Activated CD8-positive, alpha-beta T cell treated with anti-CD3 and anti-CD28 coated beads, Interleukin-2, amount 10 ng/mL, durations not matched to agents 7 days and 5 days (primary cell): ENCODE data around the gene SEMA4D. TPM values are rescaled to one million over a fixed set of nuclear protein-coding genes. Genes with fewer than 3 reads are reported as not detected.
A peak's percentile ranks its signal among the peaks of the same experiment; 100 is the strongest.
"Not testable (repeated sequence)": the region's sequence is repeated elsewhere in the genome, so short reads cannot be mapped to it uniquely, and the experiment has no call there.

Source experiments
- ATAC-seq: fragments of 150-1000 bp; cut with Tn5 transposase; one replicate; pipeline ENCODE4 v1.10.0; 2021; ENCODE audit warnings: moderate library complexity
- CTCF ChIA-PET: fragments of 350-600 bp; sonication (Branson Sonifier 250); formaldehyde crosslinking; loops from one replicate; lab custom pipeline; 2021; ENCODE audit warnings: antibody characterized with exemption; lab: Charles Lee
- POLR2A ChIA-PET: fragments of 350-600 bp; sonication (Branson Sonifier 250); formaldehyde crosslinking; loops from one replicate; lab custom pipeline; 2021; ENCODE audit warnings: antibody characterized with exemption; lab: Charles Lee
- DNase-seq: peaks from one replicate; pipeline ENCODE4 v3.0.0-alpha.2; 2020
- H3K27ac Mint-ChIP-seq: one replicate; pipeline ENCODE4 v1.8.0; 2021; ENCODE audit warnings: mild to moderate bottlenecking, mixed read lengths
- H3K27me3 Mint-ChIP-seq: one replicate; pipeline ENCODE4 v1.8.0; 2021; ENCODE audit warnings: low read depth, mixed read lengths
- H3K36me3 Mint-ChIP-seq: one replicate; pipeline ENCODE4 v1.8.0; 2021; ENCODE audit warnings: low read depth, mixed read lengths
- H3K4me1 Mint-ChIP-seq: one replicate; pipeline ENCODE4 v1.8.0; 2021; ENCODE audit warnings: low read depth, mixed read lengths
- H3K4me3 Mint-ChIP-seq: one replicate; pipeline ENCODE4 v1.8.0; 2021; ENCODE audit warnings: mild to moderate bottlenecking, mixed read lengths
- H3K9me3 Mint-ChIP-seq: one replicate; pipeline ENCODE4 v1.8.0; 2022; ENCODE audit warnings: mixed read lengths; ENCODE audit not compliant: insufficient read depth
- total RNA-seq, 2 experiments: library from RNA; stranded (reverse); gene quantifications; one replicate each; pipeline ENCODE4 v1.2.3, GENCODE V29; 2021

SEMA4D gene
- total RNA-seq, 2 experiments from 2014 or later, result 314 to 321 TPM

DNA sequence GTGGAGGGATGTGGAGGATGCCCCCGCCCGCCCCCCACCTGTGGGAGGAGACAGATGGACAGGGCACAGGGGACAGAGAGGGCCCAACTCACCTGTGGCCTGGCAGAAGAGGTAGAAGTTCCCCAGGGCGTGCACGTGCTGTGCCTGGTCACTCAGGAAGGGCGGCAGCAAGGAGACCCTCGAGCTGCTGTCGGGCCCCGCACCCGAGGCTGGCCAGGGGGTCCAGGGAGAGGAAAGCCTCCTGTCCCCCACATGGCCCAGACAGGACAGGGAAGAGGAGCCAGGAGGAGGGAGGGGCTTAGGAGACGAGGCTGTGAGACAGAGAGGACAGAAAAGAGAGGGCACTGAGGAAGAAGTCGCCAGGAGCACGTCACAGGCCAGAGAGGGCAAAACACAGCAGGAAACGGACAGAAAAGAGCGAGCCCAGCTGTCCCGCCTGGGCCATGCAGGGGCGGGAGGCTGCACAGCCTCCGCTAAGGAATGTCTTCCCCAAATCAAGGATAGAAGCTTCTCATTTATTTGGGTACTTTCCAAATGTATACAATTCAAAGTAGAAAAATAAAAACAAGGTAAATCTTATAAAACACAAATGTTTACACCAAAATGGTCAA is 121.1 kb downstream of the SEMA4D start:
- Mint-ChIP-seq H3K4me1 (peaks cover 86% of the 10 kb centered on the region), H3K27ac (peak overlapping the region; percentile 53), H3K27me3 (no peaks in the 10 kb centered on the region), H3K9me3 (no peaks in the 10 kb centered on the region), H3K4me3 (no peak overlapping the region), H3K36me3 (peaks cover 59% of the 10 kb centered on the region)
- DNase-seq (no peak), ATAC-seq (no peak)
- POLR2A ChIA-PET, result interaction anchor here (0.6 kb wide), 1 partner anchor 1404 kb away, joined by 3 read pairs; no protein-coding TSS in a partner anchor
- CTCF ChIA-PET, result no interaction called here

GRCh38 chr9:89376286-89376685 is 121.6 kb downstream of the SEMA4D start:
- H3K4me1 Mint-ChIP-seq, result peaks cover 81% of the 10 kb centered on the region
- POLR2A ChIA-PET, result no interaction called here
- ATAC-seq (no peak), DNase-seq (no peak)
- H3K36me3 Mint-ChIP-seq, result peaks cover 53% of the 10 kb centered on the region
- H3K4me3 Mint-ChIP-seq, result no peak overlapping the region
- H3K9me3 Mint-ChIP-seq, result no peaks in the 10 kb centered on the region
- peak overlapping the region; percentile 89 for H3K27ac Mint-ChIP-seq
- no peaks in the 10 kb centered on the region for H3K27me3 Mint-ChIP-seq
- CTCF ChIA-PET, result interaction anchor here (1.8 kb wide), 1 partner anchor 17 kb away, joined by 4 read pairs; no protein-coding TSS in a partner anchor

- DNase-seq (peak; percentile 73), ATAC-seq (peak; percentile 44)
- H3K4me1 Mint-ChIP-seq, result peaks cover 75% of the 10 kb centered on the region
- POLR2A ChIA-PET, result interaction anchor here (0.9 to 1.1 kb wide), 2 partner anchors 56 to 65 kb away, joined by 3 read pairs; no protein-coding TSS in a partner anchor
- CTCF ChIA-PET, result interaction anchor here (1.5 to 1.8 kb wide), 2 partner anchors 16 to 174 kb away, joined by 4 to 8 read pairs; no protein-coding TSS in a partner anchor
- no peaks in the 10 kb centered on the region for H3K27me3 Mint-ChIP-seq
- H3K9me3 Mint-ChIP-seq, result no peaks in the 10 kb centered on the region
- peak overlapping the region; percentile 1 for H3K4me3 Mint-ChIP-seq
- H3K36me3 Mint-ChIP-seq, result peaks cover 43% of the 10 kb centered on the region
- peak overlapping the region; percentile 89 for H3K27ac Mint-ChIP-seq
Observed at GRCh38 chr9:89375191-89375760, 122.6 kb downstream of the SEMA4D start.

DNA sequence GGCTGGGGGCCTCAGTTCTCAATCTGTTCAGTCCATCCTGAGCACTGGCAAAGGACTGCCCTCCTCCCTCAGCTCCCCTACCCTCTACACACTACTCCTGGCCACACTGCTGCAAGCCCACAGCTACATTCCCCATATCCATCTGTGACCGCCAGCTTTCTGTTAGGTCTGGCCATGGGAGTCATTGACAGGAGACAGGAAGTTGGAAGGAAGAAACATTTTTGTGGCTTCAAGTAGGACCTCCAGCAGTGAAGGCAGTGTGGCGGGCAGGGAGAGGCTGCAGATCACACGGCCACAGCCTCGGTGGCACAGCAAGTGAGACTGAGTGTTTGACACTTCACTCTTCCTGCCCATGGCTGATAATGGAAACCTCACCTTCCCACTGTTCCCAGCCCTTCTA is 123.7 kb downstream of the SEMA4D start:
- no peaks in the 10 kb centered on the region for H3K9me3 Mint-ChIP-seq

DNA sequence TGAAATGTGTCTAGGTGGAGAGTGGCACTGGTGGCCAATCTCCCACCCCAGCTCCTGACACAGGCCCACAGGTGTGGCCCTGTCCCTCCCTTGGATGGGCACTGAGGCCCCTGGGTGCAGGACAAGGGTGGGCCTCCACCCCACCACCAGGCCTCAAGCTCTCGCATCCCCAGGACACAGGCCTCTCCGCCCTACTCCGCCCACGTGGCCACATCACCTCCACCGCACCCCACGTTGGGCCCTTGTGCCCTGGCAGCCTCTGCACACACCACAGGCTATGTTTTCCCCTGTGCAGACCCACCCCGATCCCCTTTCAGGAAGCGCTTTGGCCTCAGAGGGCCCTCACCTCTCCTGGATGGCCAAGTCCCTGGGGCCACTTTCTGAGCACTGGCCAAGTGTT is 124.9 kb downstream of the SEMA4D start:
- DNase-seq (no peak), ATAC-seq (peak; percentile 16)
- Mint-ChIP-seq H3K27me3 (no peaks in the 10 kb centered on the region), H3K36me3 (peaks cover 23% of the 10 kb centered on the region), H3K9me3 (no peaks in the 10 kb centered on the region), H3K4me1 (peaks cover 63% of the 10 kb centered on the region), H3K4me3 (no peak overlapping the region), H3K27ac (peak overlapping the region; percentile 89)
- POLR2A ChIA-PET, result interaction anchor here (0.6 kb wide), 1 partner anchor 149 kb away, joined by 3 read pairs; no protein-coding TSS in a partner anchor
- CTCF ChIA-PET, result interaction anchor here (1.0 to 2.5 kb wide), 2 partner anchors 54 to 176 kb away, joined by 3 to 7 read pairs; partner anchors contain the start of gene SECISBP2

More for the DNA sequence above, 123.7 kb downstream of the SEMA4D start:
- POLR2A ChIA-PET, result interaction anchor here (1.1 kb wide), 1 partner anchor 64 kb away, joined by 3 read pairs; no protein-coding TSS in a partner anchor
- Mint-ChIP-seq H3K4me3 (no peak overlapping the region), H3K4me1 (peaks cover 68% of the 10 kb centered on the region), H3K27me3 (no peaks in the 10 kb centered on the region), H3K36me3 (peaks cover 34% of the 10 kb centered on the region), H3K27ac (peak overlapping the region; percentile 89)
- DNase-seq (no peak), ATAC-seq (no peak)
- CTCF ChIA-PET, result interaction anchor here (2.5 kb wide), 1 partner anchor 175 kb away, joined by 7 read pairs; no protein-coding TSS in a partner anchor

DNA sequence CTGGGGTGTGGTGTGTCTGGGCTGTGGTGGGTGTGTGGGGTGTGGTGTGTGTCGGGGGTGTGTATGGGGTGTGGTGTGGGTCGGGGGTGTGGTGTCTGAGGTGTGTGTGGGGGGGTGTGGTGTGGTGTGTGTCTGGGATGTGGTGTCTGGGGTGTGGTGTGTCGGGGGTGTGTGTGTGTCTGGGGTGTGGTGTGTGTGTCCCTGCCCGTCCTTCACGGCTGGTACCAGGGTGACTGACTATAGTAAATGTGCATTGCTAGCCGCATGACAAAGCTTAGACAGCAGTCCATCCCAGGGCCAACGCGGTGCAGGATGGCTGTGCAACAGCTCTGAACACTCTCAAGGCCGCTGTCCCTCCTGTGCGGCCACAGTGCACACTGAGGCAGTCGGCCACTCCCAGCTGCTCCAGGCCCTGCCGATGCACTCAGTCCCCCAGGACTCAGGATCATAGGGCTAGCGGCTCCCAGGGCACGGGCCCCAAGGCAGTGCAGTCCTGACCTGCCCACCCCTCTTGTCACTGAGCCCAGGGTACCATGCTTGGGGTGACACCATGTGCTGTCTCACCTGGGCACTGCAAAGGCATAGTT is 125.6 kb downstream of the SEMA4D start:
- DNase-seq (peak; percentile 68), ATAC-seq (peak; percentile 67)
- H3K36me3 Mint-ChIP-seq, result peaks cover 16% of the 10 kb centered on the region
- peaks cover 60% of the 10 kb centered on the region for H3K4me1 Mint-ChIP-seq
- H3K4me3 Mint-ChIP-seq, result no peak overlapping the region
- H3K9me3 Mint-ChIP-seq, result no peaks in the 10 kb centered on the region
- peak overlapping the region; percentile 89 for H3K27ac Mint-ChIP-seq
- CTCF ChIA-PET, result interaction anchor here (1.0 to 2.5 kb wide), 2 partner anchors 54 to 177 kb away, joined by 3 to 7 read pairs; partner anchors contain the start of gene SECISBP2
- H3K27me3 Mint-ChIP-seq, result no peaks in the 10 kb centered on the region
- POLR2A ChIA-PET, result interaction anchor here (0.6 kb wide), 1 partner anchor 149 kb away, joined by 3 read pairs; no protein-coding TSS in a partner anchor

DNA sequence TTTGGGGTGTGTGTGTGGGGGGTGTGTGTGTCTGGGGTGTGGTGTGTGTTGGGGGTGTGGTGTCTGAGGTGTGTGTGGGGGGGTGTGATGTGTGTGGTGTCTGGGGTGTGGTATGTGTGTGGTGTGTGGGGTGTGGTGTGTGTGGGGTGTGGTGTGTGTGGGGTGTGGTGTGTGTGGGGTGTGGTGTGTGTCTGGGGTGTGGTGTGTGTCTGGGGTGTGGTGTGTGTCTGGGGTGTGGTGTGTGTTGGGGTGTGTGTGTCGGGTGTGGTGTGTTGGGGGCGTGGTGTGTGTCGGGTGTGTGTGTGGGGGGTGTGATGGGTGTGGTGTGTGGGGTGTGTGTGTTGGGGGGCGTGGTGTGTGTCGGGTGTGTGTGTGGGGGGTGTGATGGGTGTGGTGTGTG is 126.1 kb downstream of the SEMA4D start:
- H3K4me3 Mint-ChIP-seq, H3K9me3 Mint-ChIP-seq, ATAC-seq, H3K27ac Mint-ChIP-seq, POLR2A ChIA-PET, H3K27me3 Mint-ChIP-seq: not testable (repeated sequence)
- peak; percentile 37 for DNase-seq
- Mint-ChIP-seq H3K36me3 (peaks cover 12% of the 10 kb centered on the region), H3K4me1 (peaks cover 55% of the 10 kb centered on the region)
- CTCF ChIA-PET, result interaction anchor here (1.0 to 2.5 kb wide), 2 partner anchors 53 to 177 kb away, joined by 3 to 7 read pairs; partner anchors contain the start of gene SECISBP2

DNA sequence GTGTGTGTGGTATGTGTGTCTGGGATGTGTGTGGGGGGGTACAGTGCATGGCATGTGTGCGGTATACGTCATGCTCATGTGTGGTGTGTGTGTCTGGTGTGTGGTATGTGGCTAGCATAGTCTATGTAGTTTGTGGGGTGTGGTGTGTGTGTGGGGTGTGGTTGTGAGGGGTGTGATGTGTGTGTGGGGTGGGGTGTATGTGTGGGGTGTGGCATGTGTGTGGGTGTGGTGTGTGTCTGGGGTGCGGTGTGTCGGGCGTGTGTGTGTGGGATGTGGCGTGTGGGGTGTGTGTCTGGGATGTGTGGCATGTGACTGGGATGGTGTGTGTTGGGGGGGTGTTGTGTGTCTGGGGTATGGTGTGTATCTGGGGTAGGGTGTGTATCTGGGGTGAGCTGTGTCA is 127.3 kb downstream of the SEMA4D start:
- H3K4me1 Mint-ChIP-seq, result peaks cover 43% of the 10 kb centered on the region
- ATAC-seq (no peak), DNase-seq (no peak)
- POLR2A ChIA-PET, result no interaction called here
- no peak overlapping the region for H3K27ac Mint-ChIP-seq
- H3K27me3 Mint-ChIP-seq, result no peaks in the 10 kb centered on the region
- H3K9me3 Mint-ChIP-seq, result no peaks in the 10 kb centered on the region
- H3K36me3 Mint-ChIP-seq, result peaks cover 2% of the 10 kb centered on the region
- CTCF ChIA-PET, result no interaction called here
- H3K4me3 Mint-ChIP-seq, result no peak overlapping the region

DNA sequence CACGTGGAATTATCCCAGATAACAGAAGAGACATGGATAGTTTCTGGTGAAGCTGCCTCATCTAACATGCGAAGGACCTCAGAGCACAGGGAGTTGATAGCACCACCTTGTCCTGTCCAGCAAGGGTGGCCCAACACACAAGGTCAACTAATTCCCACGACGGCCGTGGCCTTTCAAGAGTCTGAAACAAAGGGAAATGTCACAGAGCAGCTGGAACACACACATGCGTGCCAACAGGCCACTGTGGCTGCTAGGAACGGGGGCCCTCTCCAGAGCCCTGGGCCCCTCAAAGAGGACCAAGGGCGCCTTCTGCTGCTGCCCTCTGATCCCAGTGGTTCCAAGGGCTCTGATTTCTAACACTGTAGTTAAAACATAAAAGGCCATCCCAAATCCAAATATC is 128.9 kb downstream of the SEMA4D start:
- CTCF ChIA-PET, result no interaction called here
- ATAC-seq (no peak), DNase-seq (no peak)
- Mint-ChIP-seq H3K36me3 (no peaks in the 10 kb centered on the region), H3K27me3 (no peaks in the 10 kb centered on the region), H3K4me1 (peaks cover 27% of the 10 kb centered on the region), H3K27ac (peak overlapping the region; percentile 9), H3K4me3 (no peak overlapping the region), H3K9me3 (no peaks in the 10 kb centered on the region)
- POLR2A ChIA-PET, result no interaction called here

DNA sequence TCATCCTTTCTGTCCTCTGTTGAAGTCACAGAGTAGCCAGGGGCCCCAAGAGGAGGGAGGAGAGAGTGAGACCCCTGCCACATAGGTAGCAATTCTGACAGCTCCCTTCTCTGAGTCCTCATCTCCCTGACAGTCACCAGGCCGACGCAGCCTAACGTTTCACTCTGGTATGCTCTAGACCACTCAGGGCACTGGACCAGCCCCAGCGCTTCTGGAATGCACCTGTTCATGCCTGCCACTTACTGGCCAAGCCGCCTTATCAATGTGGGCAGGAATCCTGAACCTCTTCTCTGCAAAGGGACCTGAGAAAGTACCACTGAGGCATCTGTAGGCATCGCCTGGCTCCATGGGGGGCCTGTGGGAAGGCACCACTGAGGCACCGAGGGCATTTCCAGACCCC is 129.4 kb downstream of the SEMA4D start:
- H3K36me3 Mint-ChIP-seq, result no peaks in the 10 kb centered on the region
- ATAC-seq (no peak), DNase-seq (no peak)
- no peaks in the 10 kb centered on the region for H3K27me3 Mint-ChIP-seq
- peaks cover 23% of the 10 kb centered on the region for H3K4me1 Mint-ChIP-seq
- no peaks in the 10 kb centered on the region for H3K9me3 Mint-ChIP-seq
- H3K4me3 Mint-ChIP-seq, result no peak overlapping the region
- ChIA-PET POLR2A (no interaction called here), CTCF (no interaction called here)
- peak overlapping the region; percentile 9 for H3K27ac Mint-ChIP-seq

GRCh38 chr9:89367726-89368437 is 130.0 kb downstream of the SEMA4D start:
- Mint-ChIP-seq H3K36me3 (peaks cover 2% of the 10 kb centered on the region), H3K4me1 (peaks cover 16% of the 10 kb centered on the region), H3K27ac (peak overlapping the region; percentile 55), H3K4me3 (no peak overlapping the region), H3K9me3 (no peaks in the 10 kb centered on the region), H3K27me3 (no peaks in the 10 kb centered on the region)
- CTCF ChIA-PET, result no interaction called here
- DNase-seq (no peak), ATAC-seq (no peak)
- POLR2A ChIA-PET, result no interaction called here
